Sigmoid colon (tissue), 3 donors: ENCODE measurements around the gene RAP1A.

Experiments
- CTCF ChIP-seq, 4 experiments: fragments of 450-650 bp in 3 of 4; fragments of 200-600 bp in 1 of 4; IDR thresholded peaks; one replicate each; pipeline ENCODE4 v1.5.1; 2016 to 2019; ENCODE audit warnings: antibody characterized with exemption in 4 of 4, mild to moderate bottlenecking in 3 of 4, moderate library complexity in 2 of 4
- POLR2A ChIP-seq, 2 donors: fragments of 450-650 bp; IDR thresholded peaks; one replicate each; pipeline ENCODE4 v1.6.1; 2016; ENCODE audit warnings: antibody characterized with exemption in 2 of 2, mild to moderate bottlenecking in 2 of 2, moderate library complexity in 2 of 2

DNA sequence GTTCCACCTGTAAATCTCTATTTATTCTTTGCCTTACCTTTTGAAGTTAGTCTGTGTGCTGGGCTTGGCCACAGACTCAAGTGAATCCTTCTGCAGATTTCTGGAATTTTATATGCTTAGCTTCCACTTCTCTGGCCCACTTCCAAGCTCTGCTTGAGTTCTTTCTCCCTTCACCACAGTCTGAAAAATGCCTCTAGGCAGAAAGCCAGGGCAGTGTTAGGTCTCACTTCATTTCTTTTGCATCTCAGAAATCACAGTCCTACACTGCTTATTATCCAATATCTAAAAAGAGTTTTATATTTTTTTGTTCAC is 70.7 kb downstream of the RAP1A start:
- TF ChIP-seq POLR2A (IDR thresholded peaks at IDR 0.05) (no peak), CTCF (IDR thresholded peaks at IDR 0.05) (no peak)
